Stimulated activated CD8-positive, alpha-beta memory T cell treated with anti-CD3 and anti-CD28 coated beads, Interleukin-12 subunit alpha, Interleukin-12 subunit beta, amount 100 ng/mL, for 24 hours (primary cell): ENCODE data around the gene ABR.
"Not testable (repeated sequence)": the region's sequence is repeated elsewhere in the genome, so short reads cannot be mapped to it uniquely, and the experiment has no call there.

Experiments
- DNase-seq: peaks from one replicate; pipeline ENCODE4 v3.0.0-alpha.2; 2020; ENCODE audit errors: extremely low read depth

The ABR gene

GRCh38 chr17:1120596-1121441, 59.0 kb downstream of the ABR start:
- no peak for DNase-seq

- no peak for DNase-seq
Measured at GRCh38 chr17:1119924-1120323, 59.9 kb downstream of the ABR start.

- DNase-seq, result no peak
Measured at GRCh38 chr17:1116602-1117001, 63.2 kb downstream of the ABR start.

GRCh38 chr17:1112875-1113274, 66.9 kb downstream of the ABR start:
- no peak for DNase-seq

- no peak for DNase-seq
Measured at GRCh38 chr17:1111599-1112443, 68.0 kb downstream of the ABR start.

GRCh38 chr17:1110862-1111598, 68.8 kb downstream of the ABR start:
- no peak for DNase-seq

- DNase-seq, result no peak
Measured at GRCh38 chr17:1110541-1110861, 69.3 kb downstream of the ABR start.

- no peak for DNase-seq
Measured at GRCh38 chr17:1109606-1110540, 69.9 kb downstream of the ABR start.

- no peak for DNase-seq
Measured at GRCh38 chr17:1108765-1109605, 70.8 kb downstream of the ABR start.

- DNase-seq, result no peak
Measured at GRCh38 chr17:1108478-1108764, 71.4 kb downstream of the ABR start.

- no peak for DNase-seq
Measured at GRCh38 chr17:1107777-1108477, 71.9 kb downstream of the ABR start.

- DNase-seq, result no peak
Measured at GRCh38 chr17:1107083-1107776, 72.6 kb downstream of the ABR start.

- no peak for DNase-seq
Measured at GRCh38 chr17:1104222-1104621, 75.6 kb downstream of the ABR start.

GRCh38 chr17:1100382-1100781, 79.4 kb downstream of the ABR start:
- DNase-seq, result no peak

- no peak for DNase-seq
Measured at GRCh38 chr17:1099242-1099641, 80.5 kb downstream of the ABR start.

- DNase-seq, result not testable (repeated sequence)
Measured at GRCh38 chr17:1097972-1098744, 81.6 kb downstream of the ABR start.

GRCh38 chr17:1096215-1096614, 83.6 kb downstream of the ABR start:
- DNase-seq, result no peak

- DNase-seq, result no peak
Measured at GRCh38 chr17:1095853-1096173, 84.0 kb downstream of the ABR start.
